Endothelial cell of umbilical vein (primary cell): ENCODE results near the gene GOLT1B. TPM values are rescaled to one million over a fixed set of nuclear protein-coding genes. Genes with fewer than 3 reads are reported as not detected.

ENCODE experiments used
- BruUV-seq: library from RNA; stranded (reverse); fragments of 400-500 nt; replicated peaks from 2 replicates; lab custom pipeline; 2021; lab: Mats Ljungman, UMichigan
- CTCF ChIA-PET: fragments of 300-600, 350-600 bp; sonication (Branson Sonifier 250); formaldehyde crosslinking; loops from one replicate; lab custom pipeline; 2021; ENCODE audit warnings: antibody characterized with exemption, inconsistent platforms; lab: Charles Lee
- POLR2A ChIA-PET: fragments of 300-600, 350-600 bp; sonication (Branson Sonifier 250); formaldehyde crosslinking; loops from one replicate; lab custom pipeline; 2021; ENCODE audit warnings: antibody characterized with exemption, inconsistent platforms; lab: Charles Lee
- DNase-seq: peaks from one replicate; pipeline ENCODE4 v3.0.0-alpha.2; 2011; ENCODE audit warnings: low read depth, low spot score
- FAIRE-seq: peaks from 2 replicates; lab custom pipeline; 2011; peaks lifted over from hg19 to GRCh38; lab: Jason Lieb, UNC
- H2AFZ ChIP-seq: 2 replicates; pipeline ENCODE4 v1.6.0; 2012; ENCODE audit warnings: low read depth, low read length, control low read depth, inconsistent platforms
- H3K27ac ChIP-seq: 2 replicates; pipeline ENCODE4 v1.5.1; 2011; ENCODE audit warnings: low read depth, mild to moderate bottlenecking, control low read depth, low read length, moderate library complexity; ENCODE audit not compliant: insufficient read depth
- H3K27me3 ChIP-seq, 2 experiments: 2 replicates each; pipeline versions ENCODE4 v1.6.0 to v1.6.1; 2011; ENCODE audit warnings: low read length in 2 of 2, mixed read lengths in 1 of 2; ENCODE audit not compliant: control insufficient read depth in 2 of 2, insufficient read depth in 2 of 2
- H3K36me3 ChIP-seq, 2 experiments: 2 replicates in 1 of 2; 3 replicates in 1 of 2; pipeline ENCODE4 v1.5.1; 2011; ENCODE audit warnings: low read length in 2 of 2, mild to moderate bottlenecking in 1 of 2, moderate library complexity in 1 of 2; ENCODE audit not compliant: control insufficient read depth in 2 of 2, insufficient read depth in 2 of 2; ENCODE audit errors: extremely low read depth in 1 of 2
- H3K4me1 ChIP-seq: 3 replicates; pipeline ENCODE4 v1.5.1; 2011; ENCODE audit warnings: mild to moderate bottlenecking, low read length; ENCODE audit not compliant: control insufficient read depth, insufficient read depth; ENCODE audit errors: extremely low read depth
- H3K4me2 ChIP-seq: 2 replicates; pipeline ENCODE4 v1.6.1; 2011; ENCODE audit warnings: low read length, control low read depth, mixed read lengths; ENCODE audit not compliant: insufficient read depth
- H3K4me3 ChIP-seq, 3 experiments: fragments of 200-600 bp in 1 of 3; sonication (generic), shearing (Covaris generic) in 1 of 3; replicated peaks in 1 of 3; 2 replicates each; pipeline ENCODE4 v1.5.1; 2011 to 2016; ENCODE audit warnings: control low read depth in 3 of 3, low read length in 3 of 3, mild to moderate bottlenecking in 2 of 3, inconsistent platforms in 1 of 3, low read depth in 1 of 3, moderate library complexity in 1 of 3; ENCODE audit not compliant: insufficient read depth in 1 of 3
- H3K79me2 ChIP-seq: 2 replicates; pipeline ENCODE4 v1.6.0; 2012; ENCODE audit warnings: low read length, inconsistent platforms; ENCODE audit not compliant: control insufficient read depth, insufficient read depth
- H3K9ac ChIP-seq: replicated peaks from 2 replicates; pipeline ENCODE3; 2011; ENCODE audit warnings: low read length, control low read depth; ENCODE audit not compliant: insufficient read depth; ENCODE audit errors: extremely low read depth
- H3K9me1 ChIP-seq: replicated peaks from 3 replicates; pipeline ENCODE4 v1.6.0; 2011; ENCODE audit warnings: mild to moderate bottlenecking, low read length; ENCODE audit not compliant: control insufficient read depth, insufficient read depth; ENCODE audit errors: extremely low read depth
- H3K9me3 ChIP-seq: replicated peaks from 2 replicates; pipeline ENCODE4 v1.5.1; 2012; ENCODE audit warnings: low read length, inconsistent platforms; ENCODE audit not compliant: control insufficient read depth, insufficient read depth
- H4K20me1 ChIP-seq: replicated peaks from 2 replicates; pipeline ENCODE3; 2011; ENCODE audit warnings: mild to moderate bottlenecking, low read length; ENCODE audit not compliant: control insufficient read depth, insufficient read depth; ENCODE audit errors: extremely low read depth
- EZH2 ChIP-seq: IDR thresholded peaks from 2 replicates; pipeline ENCODE4 v1.6.1; 2012; ENCODE audit warnings: borderline replicate concordance, low read depth, mild to moderate bottlenecking, moderate library complexity, low read length, inconsistent platforms; ENCODE audit not compliant: severe bottlenecking
- FOS ChIP-seq: IDR thresholded peaks from 2 replicates; pipeline ENCODE4 v1.6.1; 2011; ENCODE audit warnings: mild to moderate bottlenecking, low read length, moderate library complexity, borderline replicate concordance; ENCODE audit not compliant: insufficient read depth
- GATA2 ChIP-seq: IDR thresholded peaks from 2 replicates; pipeline ENCODE4 v1.7.0; 2011; ENCODE audit warnings: low read depth, mild to moderate bottlenecking, moderate library complexity, mixed read lengths, low read length; ENCODE audit not compliant: insufficient read length, insufficient read depth
- JUN ChIP-seq: IDR thresholded peaks from 2 replicates; pipeline ENCODE4 v1.6.1; 2011; ENCODE audit warnings: borderline replicate concordance, low read depth; ENCODE audit not compliant: insufficient read length, insufficient read depth
- POLR2A ChIP-seq: IDR thresholded peaks from 2 replicates; pipeline ENCODE4 v1.6.1; 2012; ENCODE audit warnings: low read depth, mild to moderate bottlenecking, control low read depth, low read length
- POLR2AphosphoS5 ChIP-seq: IDR thresholded peaks from 2 replicates; pipeline ENCODE4 v1.6.1; 2012; ENCODE audit warnings: low read depth, mild to moderate bottlenecking, control low read depth, low read length, moderate library complexity; ENCODE audit not compliant: insufficient read depth
- dilution Hi-C: fragments of 300-500 bp; cut with MboI; formaldehyde crosslinking; loops from one replicate; pipeline ENCODE4 v1.15.0; 2019; ENCODE audit warnings: low sequenced_read_pairs; ENCODE audit not compliant: extremely low pct_ligation_motif_present
- intact Hi-C: fragments of 100-400 bp; cut with micrococcal nuclease; formaldehyde crosslinking; loops from one replicate; pipeline ENCODE4 v1.10.0; 2022
- polyA plus RNA-seq, 4 experiments: library from polyadenylated mRNA; depleted of rRNA in 3 of 4; stranded (reverse) in 3 of 4; unstranded in 1 of 4; fragments of >200 nt; gene quantifications; 2 replicates each; pipeline versions ENCODE4 v1.2.1 to v1.2.3, GENCODE V29; 2011 to 2012; ENCODE audit warnings: missing spikeins in 1 of 4
- total RNA-seq: library from RNA; stranded (reverse); gene quantifications from 2 replicates; pipeline ENCODE4 v1.2.3, GENCODE V29; 2021
- TF ChIP-seq, protein P1 (sequence below), 2 donors: IDR thresholded peaks; 1 replicate in 1 of 2; 2 replicates in 1 of 2; pipeline ENCODE4 v1.5.1; 2011; ENCODE audit warnings: low read length in 2 of 2, mild to moderate bottlenecking in 2 of 2, moderate library complexity in 2 of 2, control low read depth in 1 of 2, inconsistent platforms in 1 of 2, low read depth in 1 of 2; ENCODE audit not compliant: insufficient read depth in 1 of 2; ENCODE audit errors: extremely low read depth in 1 of 2
- TF ChIP-seq, protein P2 (sequence below): IDR thresholded peaks from 2 replicates; pipeline ENCODE4 v1.6.1; 2011; ENCODE audit not compliant: insufficient read depth, insufficient read length

The GOLT1B gene
- total and polyA plus RNA-seq, 2 donors (not counting 3 experiments of a cell fraction or from before 2014, with no cell fraction given) = 21.9 to 50.5 TPM

DNA sequence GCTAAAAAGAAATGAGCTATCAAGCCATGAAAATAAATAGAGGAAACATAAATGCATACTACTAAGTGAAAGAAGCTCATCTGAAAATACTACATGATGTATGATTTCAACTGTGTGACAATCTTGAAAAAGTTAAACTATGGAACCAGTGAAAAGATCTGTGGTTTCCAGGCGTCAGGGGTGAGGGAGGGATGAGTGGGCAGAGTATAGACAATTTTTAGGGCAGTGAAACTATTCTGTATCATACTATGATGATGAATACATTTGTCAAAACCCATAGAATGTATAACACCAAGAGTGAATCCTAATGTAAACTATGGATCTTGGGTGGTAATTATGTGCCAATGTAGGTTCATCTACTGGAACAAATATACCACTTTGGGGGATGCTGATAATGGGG is 45.8 kb downstream of the GOLT1B start:
- intact Hi-C loops = no loop called here
- TF ChIP-seq POLR2AphosphoS5 = no peak
- TF ChIP-seq POLR2A = no peak
- TF ChIP-seq, protein P1, sequence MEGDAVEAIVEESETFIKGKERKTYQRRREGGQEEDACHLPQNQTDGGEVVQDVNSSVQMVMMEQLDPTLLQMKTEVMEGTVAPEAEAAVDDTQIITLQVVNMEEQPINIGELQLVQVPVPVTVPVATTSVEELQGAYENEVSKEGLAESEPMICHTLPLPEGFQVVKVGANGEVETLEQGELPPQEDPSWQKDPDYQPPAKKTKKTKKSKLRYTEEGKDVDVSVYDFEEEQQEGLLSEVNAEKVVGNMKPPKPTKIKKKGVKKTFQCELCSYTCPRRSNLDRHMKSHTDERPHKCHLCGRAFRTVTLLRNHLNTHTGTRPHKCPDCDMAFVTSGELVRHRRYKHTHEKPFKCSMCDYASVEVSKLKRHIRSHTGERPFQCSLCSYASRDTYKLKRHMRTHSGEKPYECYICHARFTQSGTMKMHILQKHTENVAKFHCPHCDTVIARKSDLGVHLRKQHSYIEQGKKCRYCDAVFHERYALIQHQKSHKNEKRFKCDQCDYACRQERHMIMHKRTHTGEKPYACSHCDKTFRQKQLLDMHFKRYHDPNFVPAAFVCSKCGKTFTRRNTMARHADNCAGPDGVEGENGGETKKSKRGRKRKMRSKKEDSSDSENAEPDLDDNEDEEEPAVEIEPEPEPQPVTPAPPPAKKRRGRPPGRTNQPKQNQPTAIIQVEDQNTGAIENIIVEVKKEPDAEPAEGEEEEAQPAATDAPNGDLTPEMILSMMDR (IDR thresholded peaks at IDR 0.05; ENCODE audit: extremely low read depth in 1 of 2, insufficient read depth in 1 of 2, low read depth in 1 of 2, low read length in 2 of 2) = no peak
- no peak for TF ChIP-seq GATA2
- TF ChIP-seq, protein P2, sequence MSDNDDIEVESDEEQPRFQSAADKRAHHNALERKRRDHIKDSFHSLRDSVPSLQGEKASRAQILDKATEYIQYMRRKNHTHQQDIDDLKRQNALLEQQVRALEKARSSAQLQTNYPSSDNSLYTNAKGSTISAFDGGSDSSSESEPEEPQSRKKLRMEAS = no peak
- no peak for TF ChIP-seq JUN
- no peak for TF ChIP-seq FOS
- TF ChIP-seq EZH2 = no peak
- Histone ChIP-seq H3K27ac (no peak overlapping the region), H3K27me3 (no peaks in the 10 kb centered on the region), H4K20me1 (no peaks in the 10 kb centered on the region), H3K4me1 (no peaks in the 10 kb centered on the region), H3K36me3 (no peaks in the 10 kb centered on the region), H2AFZ (no peak overlapping the region), H3K9me1 (no peaks in the 10 kb centered on the region), H3K4me2 (no peak overlapping the region), H3K79me2 (no peaks in the 10 kb centered on the region), H3K4me3 (no peak overlapping the region), H3K9me3 (no peaks in the 10 kb centered on the region), H3K9ac (no peak overlapping the region)
- ChIA-PET CTCF (no interaction called here), POLR2A (no interaction called here)
- DNase-seq (no peak), FAIRE-seq (no peak)
- dilution Hi-C loops = no loop called here
- no TSS peak for BruUV-seq
